Stimulated activated CD8-positive, alpha-beta memory T cell treated with anti-CD3 and anti-CD28 coated beads, Interleukin-7, amount 100 ng/mL, for 48 hours (primary cell): ENCODE results near the gene CFAP100.

ENCODE experiments used
- DNase-seq, 2 donors: peaks; one replicate each; pipeline ENCODE4 v3.0.0-alpha.2; 2020; ENCODE audit warnings: low read depth in 1 of 2; ENCODE audit errors: extremely low read depth in 1 of 2

CFAP100 gene

GRCh38 chr3:126475413-126476114 lies 80.9 kb downstream of the CFAP100 start, which contains the start of gene ZXDC:
Gene ZXDC, minus strand, starts transcription at chr3:126475891. Its CDS starts 26 bp downstream, at chr3:126475865.
- peak; percentile 85 to 92 for DNase-seq

- peak in 1 of 2 donors; percentile 34 for DNase-seq
Measured at GRCh38 chr3:126476166-126477060, 81.7 kb downstream of the CFAP100 start.

GRCh38 chr3:126477061-126477380 lies 82.3 kb downstream of the CFAP100 start:
- no peak for DNase-seq

GRCh38 chr3:126478581-126479310 lies 84.0 kb downstream of the CFAP100 start:
- no peak for DNase-seq

GRCh38 chr3:126479642-126480041 lies 84.9 kb downstream of the CFAP100 start:
- DNase-seq = no peak

- no peak for DNase-seq
Measured at GRCh38 chr3:126480206-126480605, 85.5 kb downstream of the CFAP100 start.

- DNase-seq = no peak
Measured at GRCh38 chr3:126480861-126481260, 86.2 kb downstream of the CFAP100 start.

- DNase-seq = no peak
Measured at GRCh38 chr3:126481808-126482502, 87.2 kb downstream of the CFAP100 start.

- no peak for DNase-seq
Measured at GRCh38 chr3:126482503-126483255, 88.0 kb downstream of the CFAP100 start.

- DNase-seq = no peak
Measured at GRCh38 chr3:126483321-126483761, 88.6 kb downstream of the CFAP100 start.

GRCh38 chr3:126484148-126484547 lies 89.4 kb downstream of the CFAP100 start:
- DNase-seq = no peak

- no peak for DNase-seq
Measured at GRCh38 chr3:126484662-126485061, 90.0 kb downstream of the CFAP100 start.

- no peak for DNase-seq
Measured at GRCh38 chr3:126485176-126485897, 90.6 kb downstream of the CFAP100 start.

- DNase-seq = no peak
Measured at GRCh38 chr3:126485956-126486355, 91.2 kb downstream of the CFAP100 start.
